Mesodermal cell (in vitro differentiated cells): ENCODE results near the gene ACAP1.

Experiments
- H3K27ac ChIP-seq: 2 replicates; pipeline ENCODE4 v1.7.0; 2013; ENCODE audit warnings: mild to moderate bottlenecking, low read depth, low read length, moderate library complexity; ENCODE audit not compliant: severe bottlenecking
- H3K36me3 ChIP-seq: 2 replicates; pipeline ENCODE4 v1.7.1; 2013; ENCODE audit warnings: mild to moderate bottlenecking, low read length, moderate library complexity; ENCODE audit not compliant: control insufficient read depth, insufficient read depth
- H3K4me1 ChIP-seq: one replicate; pipeline ENCODE4 v1.7.1; 2013; ENCODE audit warnings: mild to moderate bottlenecking, low read length; ENCODE audit not compliant: insufficient read depth, control insufficient read depth, poor library complexity, severe bottlenecking
- H3K4me3 ChIP-seq: 2 replicates; pipeline ENCODE4 v1.7.0; 2013; ENCODE audit warnings: low read length, control low read depth, mild to moderate bottlenecking; ENCODE audit not compliant: insufficient read depth, poor library complexity, severe bottlenecking; ENCODE audit errors: extremely low read depth
- H3K9me3 ChIP-seq: 2 replicates; pipeline ENCODE4 v1.7.1; 2013; ENCODE audit warnings: mild to moderate bottlenecking, low read length, moderate library complexity; ENCODE audit not compliant: control insufficient read depth
- WGBS, 2 experiments: methylation state at CpG; one replicate each; pipeline ENCODE4 v1.1.5; 2013; ENCODE audit warnings: missing lambda C conversion rate in 2 of 2; ENCODE audit not compliant: insufficient coverage in 2 of 2; 5-methylcytosine and 5-hydroxymethylcytosine counted together

ACAP1 gene

DNA sequence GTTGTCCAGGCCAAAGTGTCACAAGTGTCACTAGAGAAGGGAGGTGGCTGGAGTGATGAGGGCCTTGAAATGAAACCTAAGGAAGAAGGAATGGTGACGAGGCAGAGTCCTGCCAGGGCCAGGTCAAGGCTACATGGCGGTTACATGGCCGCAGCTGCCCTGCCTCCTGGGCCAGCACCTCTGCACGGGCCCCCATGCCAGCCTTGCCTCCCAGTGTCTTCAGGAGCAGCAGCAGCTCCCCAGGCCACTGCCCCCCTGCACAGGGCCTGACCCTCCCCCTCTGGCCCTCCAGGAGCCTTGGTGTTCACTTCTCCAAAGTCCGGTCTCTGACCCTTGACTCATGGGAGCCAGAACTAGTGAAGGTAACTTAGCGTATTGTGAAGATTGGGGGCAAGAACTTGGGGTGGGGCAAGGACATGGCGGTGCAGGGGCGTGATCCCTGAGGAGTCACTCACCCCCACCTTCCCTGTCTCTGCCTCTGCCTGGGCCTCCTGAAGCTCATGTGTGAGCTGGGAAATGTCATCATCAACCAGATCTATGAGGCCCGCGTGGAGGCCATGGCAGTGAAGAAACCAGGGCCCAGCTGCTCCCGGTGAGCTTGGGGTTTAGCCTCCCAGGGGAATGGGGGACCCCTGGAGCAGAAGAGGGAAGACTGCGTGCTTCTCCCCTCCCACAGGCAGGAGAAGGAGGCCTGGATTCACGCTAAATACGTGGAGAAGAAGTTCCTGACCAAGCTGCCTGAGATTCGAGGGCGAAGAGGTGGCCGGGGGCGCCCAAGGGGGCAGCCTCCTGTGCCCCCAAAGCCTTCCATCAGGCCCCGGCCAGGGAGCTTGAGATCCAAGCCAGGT lies 11.5 kb downstream of the ACAP1 start:
- peaks cover 10% of the 10 kb centered on the region for H3K4me1 ChIP-seq
- no peak overlapping the region for H3K27ac ChIP-seq
- H3K4me3 ChIP-seq, result no peak overlapping the region
- 90 to 95% methylated on average over 11 to 13 of the region's 19 CpGs for WGBS, 2 experiments
- H3K36me3 ChIP-seq, result no peaks in the 10 kb centered on the region
- no peaks in the 10 kb centered on the region for H3K9me3 ChIP-seq

DNA sequence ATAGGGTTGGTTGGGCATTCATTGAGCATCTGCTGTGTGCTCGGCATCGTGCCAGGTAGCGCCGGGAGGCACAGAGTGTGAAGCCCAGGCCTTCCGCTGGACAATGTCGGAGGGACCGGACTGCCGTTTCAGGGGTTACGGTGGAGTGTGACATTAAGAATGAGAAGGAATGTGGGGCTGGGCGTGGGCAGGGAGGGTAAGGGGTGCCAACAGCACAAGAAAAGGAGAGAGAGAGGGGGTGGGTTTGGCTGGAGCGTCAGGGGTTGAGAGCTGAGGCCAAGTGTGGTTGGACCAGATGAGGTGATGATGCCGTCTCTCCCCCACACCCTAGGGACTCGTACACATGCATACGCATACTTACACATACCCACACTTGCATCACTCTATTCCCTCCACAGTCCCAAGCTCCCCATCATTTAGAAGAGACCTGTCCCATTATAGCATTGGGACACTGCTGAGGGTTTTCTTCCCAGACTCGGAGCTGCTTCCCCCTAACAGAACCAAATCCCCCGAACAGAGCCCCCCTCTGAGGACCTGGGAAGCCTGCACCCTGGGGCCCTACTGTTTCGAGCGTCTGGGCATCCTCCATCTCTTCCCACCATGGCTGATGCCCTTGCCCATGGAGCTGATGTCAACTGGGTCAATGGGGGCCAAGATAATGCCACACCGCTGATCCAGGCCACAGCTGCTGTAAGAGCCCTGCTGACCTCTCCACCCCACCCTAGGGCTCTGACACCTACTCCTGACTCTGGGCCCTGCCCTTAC lies 12.3 kb downstream of the ACAP1 start:
- Histone ChIP-seq H3K4me3 (no peak overlapping the region), H3K36me3 (no peaks in the 10 kb centered on the region), H3K27ac (no peak overlapping the region), H3K9me3 (no peaks in the 10 kb centered on the region), H3K4me1 (peaks cover 16% of the 10 kb centered on the region)
- 92 to 94% methylated on average over 14 to 18 of the region's 19 CpGs for WGBS, 2 experiments

GRCh38 chr17:7351665-7352502 lies 15.6 kb downstream of the ACAP1 start, which contains the start of gene KCTD11:
KCTD11 (plus strand) TSS chr17:7352162.
- 0% methylated on average over 82 to 84 of the region's 91 CpGs for WGBS, 2 experiments
- peak within 1 kb of the TSS; percentile 98 for H3K27ac ChIP-seq
- no peaks in the 10 kb centered on the region for H3K36me3 ChIP-seq
- H3K4me3 ChIP-seq, result peak within 1 kb of the TSS; percentile 86
- no peaks in the 10 kb centered on the region for H3K9me3 ChIP-seq
- H3K4me1 ChIP-seq, result peaks cover 29% of the 10 kb centered on the region

DNA sequence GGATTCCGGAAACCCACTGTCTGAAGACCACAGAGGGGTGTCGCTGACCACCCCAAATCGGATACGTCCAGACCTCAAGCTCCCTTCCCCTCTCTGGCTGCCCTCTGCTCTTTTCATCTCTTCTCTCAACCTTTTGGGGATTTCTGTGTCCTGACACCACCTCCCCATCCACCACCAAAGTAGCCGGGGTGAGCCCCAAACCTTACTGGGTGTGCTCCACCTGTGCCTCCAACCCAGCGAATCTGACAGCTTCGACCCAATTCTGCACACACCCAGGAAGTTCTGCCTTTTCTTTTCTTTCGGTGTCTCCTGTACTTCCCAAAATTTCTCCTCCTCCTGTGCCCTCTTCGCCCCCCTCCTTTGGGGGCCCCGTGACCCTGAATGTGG lies 16.2 kb downstream of the ACAP1 start:
- Histone ChIP-seq H3K9me3 (no peaks in the 10 kb centered on the region), H3K36me3 (no peaks in the 10 kb centered on the region), H3K27ac (peak overlapping the region; percentile 98), H3K4me3 (peak overlapping the region; percentile 86), H3K4me1 (peaks cover 29% of the 10 kb centered on the region)
- 37 to 51% methylated on average over 7 to 10 of the region's 10 CpGs for WGBS, 2 experiments

GRCh38 chr17:7352910-7353635 lies 16.7 kb downstream of the ACAP1 start:
- 94% methylated on average over 31 to 35 of the region's 37 CpGs for WGBS, 2 experiments
- H3K4me3 ChIP-seq, result no peak overlapping the region
- no peaks in the 10 kb centered on the region for H3K9me3 ChIP-seq
- peaks cover 29% of the 10 kb centered on the region for H3K4me1 ChIP-seq
- no peaks in the 10 kb centered on the region for H3K36me3 ChIP-seq
- no peak overlapping the region for H3K27ac ChIP-seq

DNA sequence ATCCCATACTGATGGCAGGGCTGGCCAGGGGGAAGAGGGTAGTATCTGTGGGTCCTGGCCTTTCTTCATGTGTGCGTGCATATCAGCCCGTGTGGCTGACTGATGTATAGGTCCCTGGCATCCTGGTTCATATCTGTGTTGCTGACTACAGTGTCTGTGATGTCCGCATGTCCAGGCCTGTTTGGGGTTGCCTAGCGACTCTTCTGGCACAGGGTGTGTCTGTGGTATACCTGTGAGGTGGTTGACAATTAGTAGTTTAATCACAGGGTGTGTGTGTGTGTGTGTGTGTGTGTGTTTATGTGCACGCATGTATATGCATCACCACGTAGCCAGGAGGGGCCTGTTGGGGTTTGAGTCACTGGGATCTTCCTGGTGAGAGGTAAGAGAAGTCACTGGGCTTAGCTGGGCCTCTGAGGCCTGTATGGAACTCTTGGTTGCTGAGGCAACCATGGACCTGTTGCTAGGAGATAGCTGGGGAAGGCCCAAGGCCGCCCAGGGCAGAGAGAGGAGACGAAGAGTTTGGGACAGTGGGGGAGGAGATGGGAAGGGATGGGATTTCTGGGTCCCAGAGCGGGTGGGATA lies 18.0 kb downstream of the ACAP1 start:
- no peak overlapping the region for H3K4me3 ChIP-seq
- H3K9me3 ChIP-seq, result no peaks in the 10 kb centered on the region
- 78 to 88% methylated on average over 6 of the region's 9 CpGs for WGBS, 2 experiments
- H3K36me3 ChIP-seq, result no peaks in the 10 kb centered on the region
- H3K27ac ChIP-seq, result no peak overlapping the region
- peaks cover 28% of the 10 kb centered on the region for H3K4me1 ChIP-seq

DNA sequence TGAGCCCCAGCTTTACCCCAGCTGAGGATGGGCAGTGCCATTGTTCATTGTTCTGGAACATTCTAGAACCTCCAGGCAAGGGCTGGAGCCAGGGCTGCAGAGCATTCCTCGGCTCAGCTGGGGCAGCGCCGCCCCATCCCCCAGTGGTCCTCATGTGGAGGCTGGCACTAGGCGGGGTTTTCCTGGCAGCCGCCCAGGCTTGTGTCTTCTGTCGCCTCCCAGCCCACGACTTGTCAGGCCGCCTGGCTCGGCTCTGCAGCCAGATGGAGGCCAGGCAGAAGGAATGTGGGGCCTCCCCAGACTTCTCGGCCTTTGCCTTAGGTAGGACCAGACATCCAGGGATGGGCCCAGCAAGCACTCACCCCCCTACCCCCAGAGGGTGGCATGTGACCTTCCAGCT lies 18.7 kb downstream of the ACAP1 start, which contains the start of gene TMEM95:
Gene TMEM95 (plus strand): TSS at position 104 of the 400 bp plus-strand sequence. CDS start 49 bp downstream, at position 153.
- no peak within 1 kb of the TSS for H3K4me3 ChIP-seq
- 78 to 82% methylated on average over 9 of the region's 10 CpGs for WGBS, 2 experiments
- H3K36me3 ChIP-seq, result no peaks in the 10 kb centered on the region
- no peaks in the 10 kb centered on the region for H3K9me3 ChIP-seq
- H3K27ac ChIP-seq, result no peak within 1 kb of the TSS
- peaks cover 23% of the 10 kb centered on the region for H3K4me1 ChIP-seq

DNA sequence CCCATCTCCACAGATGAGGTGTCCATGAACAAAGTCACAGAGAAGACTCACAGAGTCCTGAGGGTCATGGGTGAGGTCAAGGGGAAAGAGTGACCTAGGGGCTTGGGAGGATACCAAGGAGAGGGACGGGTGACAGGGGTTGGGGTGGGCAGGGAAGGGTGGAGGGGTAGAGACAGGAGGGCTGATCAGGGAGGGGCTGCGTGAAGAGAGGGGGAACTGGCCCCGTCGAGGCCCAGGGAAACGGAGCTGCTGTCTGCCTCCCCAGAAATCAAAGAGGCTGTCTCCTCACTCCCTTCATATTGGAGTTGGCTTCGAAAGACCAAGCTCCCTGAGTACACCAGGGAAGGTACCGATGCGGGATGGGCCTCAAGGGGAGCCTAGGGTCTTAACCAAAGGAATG lies 19.2 kb downstream of the ACAP1 start:
- WGBS, 2 experiments, result 97% methylated on average over 3 of the region's 8 CpGs; no CpG with 5 or more reads in 1 of the 2 experiments
- no peaks in the 10 kb centered on the region for H3K9me3 ChIP-seq
- H3K4me3 ChIP-seq, result no peak overlapping the region
- H3K27ac ChIP-seq, result no peak overlapping the region
- no peaks in the 10 kb centered on the region for H3K36me3 ChIP-seq
- H3K4me1 ChIP-seq, result peaks cover 23% of the 10 kb centered on the region

- Histone ChIP-seq H3K9me3 (no peaks in the 10 kb centered on the region), H3K4me3 (no peak overlapping the region), H3K4me1 (peaks cover 23% of the 10 kb centered on the region), H3K27ac (no peak overlapping the region), H3K36me3 (no peaks in the 10 kb centered on the region)
- WGBS, 2 experiments, result 2 to 5% methylated on average over 10 of the region's 12 CpGs
Observed at GRCh38 chr17:7356072-7356549, 19.8 kb downstream of the ACAP1 start.
